Bronchial epithelial cell (primary cell): ENCODE results near the gene AGAP1. TPM values are rescaled to one million over a fixed set of nuclear protein-coding genes. Genes with fewer than 3 reads are reported as not detected.

Experiments
- DNase-seq: peaks from one replicate; pipeline ENCODE4 v3.0.0-alpha.2; 2010; ENCODE audit warnings: low read depth
- FAIRE-seq: peaks from 2 replicates; lab custom pipeline; 2011; peaks lifted over from hg19 to GRCh38; lab: Jason Lieb, UNC
- H3K27me3 ChIP-seq: 2 replicates; pipeline ENCODE4 v1.5.1; 2011; ENCODE audit warnings: low read length; ENCODE audit not compliant: control insufficient read depth, insufficient read depth
- H3K36me3 ChIP-seq: 2 replicates; pipeline ENCODE4 v1.5.1; 2011; ENCODE audit warnings: low read length; ENCODE audit not compliant: control insufficient read depth, insufficient read depth
- H3K4me3 ChIP-seq: 2 replicates; pipeline ENCODE4 v1.5.1; 2011; ENCODE audit warnings: mild to moderate bottlenecking, low read depth, low read length, control low read depth
- total RNA-seq: library from RNA; depleted of rRNA; stranded (reverse); fragments of >200 nt; gene quantifications from 2 replicates; pipeline ENCODE4 v1.2.1, GENCODE V29; 2014
- TF ChIP-seq, protein P1 (sequence below): IDR thresholded peaks from 2 replicates; pipeline ENCODE4 v1.5.1; 2011; ENCODE audit warnings: mild to moderate bottlenecking, moderate library complexity, low read length, control low read depth, inconsistent platforms; ENCODE audit not compliant: insufficient read depth, severe bottlenecking

The AGAP1 gene
- total RNA-seq, 1 donor from 2014 or later = 22.4 TPM

DNA sequence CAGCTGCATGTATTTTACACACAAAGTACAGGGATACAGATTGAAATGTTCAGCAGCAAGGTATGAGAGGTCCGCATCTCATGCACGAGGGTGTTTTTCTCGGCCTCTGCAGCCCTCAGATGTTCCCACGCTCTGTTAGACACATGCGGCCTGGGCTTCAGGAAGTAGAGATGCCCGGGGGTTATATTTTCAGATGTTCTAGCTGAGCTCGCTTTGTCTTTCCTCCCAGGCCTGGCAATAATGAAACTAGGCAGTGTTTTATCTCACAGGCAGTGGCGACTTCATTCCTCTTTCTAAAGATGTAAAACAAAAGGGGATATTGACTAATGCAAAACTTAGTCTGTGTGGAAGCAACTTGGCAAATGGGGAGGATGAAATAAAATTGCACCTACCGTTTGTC lies 483.6 kb downstream of the AGAP1 start:
- H3K4me3 ChIP-seq = no peak overlapping the region
- H3K27me3 ChIP-seq = no peaks in the 10 kb centered on the region
- DNase-seq = no peak
- TF ChIP-seq, protein P1, sequence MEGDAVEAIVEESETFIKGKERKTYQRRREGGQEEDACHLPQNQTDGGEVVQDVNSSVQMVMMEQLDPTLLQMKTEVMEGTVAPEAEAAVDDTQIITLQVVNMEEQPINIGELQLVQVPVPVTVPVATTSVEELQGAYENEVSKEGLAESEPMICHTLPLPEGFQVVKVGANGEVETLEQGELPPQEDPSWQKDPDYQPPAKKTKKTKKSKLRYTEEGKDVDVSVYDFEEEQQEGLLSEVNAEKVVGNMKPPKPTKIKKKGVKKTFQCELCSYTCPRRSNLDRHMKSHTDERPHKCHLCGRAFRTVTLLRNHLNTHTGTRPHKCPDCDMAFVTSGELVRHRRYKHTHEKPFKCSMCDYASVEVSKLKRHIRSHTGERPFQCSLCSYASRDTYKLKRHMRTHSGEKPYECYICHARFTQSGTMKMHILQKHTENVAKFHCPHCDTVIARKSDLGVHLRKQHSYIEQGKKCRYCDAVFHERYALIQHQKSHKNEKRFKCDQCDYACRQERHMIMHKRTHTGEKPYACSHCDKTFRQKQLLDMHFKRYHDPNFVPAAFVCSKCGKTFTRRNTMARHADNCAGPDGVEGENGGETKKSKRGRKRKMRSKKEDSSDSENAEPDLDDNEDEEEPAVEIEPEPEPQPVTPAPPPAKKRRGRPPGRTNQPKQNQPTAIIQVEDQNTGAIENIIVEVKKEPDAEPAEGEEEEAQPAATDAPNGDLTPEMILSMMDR = no peak
- FAIRE-seq = no peak
- peaks cover 1% of the 10 kb centered on the region for H3K36me3 ChIP-seq

DNA sequence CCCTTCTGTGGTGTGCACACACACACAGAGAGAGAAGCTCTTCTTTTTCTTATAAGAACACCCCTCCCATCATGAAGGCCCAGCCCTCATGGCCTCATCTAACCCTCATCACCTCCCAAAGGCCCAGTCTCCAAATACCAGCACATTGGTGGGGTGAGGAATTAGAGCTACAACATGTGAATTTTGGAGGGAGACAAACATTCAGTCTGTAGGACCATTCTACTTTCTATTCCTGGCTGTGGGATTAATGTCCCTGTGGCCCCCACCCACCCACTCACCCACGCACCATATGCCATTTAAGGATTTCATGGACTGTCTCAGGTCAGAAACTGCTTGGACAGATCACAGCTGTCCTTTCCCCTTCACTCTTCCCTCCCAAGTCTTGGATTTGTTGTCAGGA lies 484.2 kb downstream of the AGAP1 start:
- DNase-seq (no peak), FAIRE-seq (no peak)
- TF ChIP-seq, protein P1 = no peak
- Histone ChIP-seq H3K27me3 (no peaks in the 10 kb centered on the region), H3K36me3 (peaks cover 1% of the 10 kb centered on the region), H3K4me3 (no peak overlapping the region)

DNA sequence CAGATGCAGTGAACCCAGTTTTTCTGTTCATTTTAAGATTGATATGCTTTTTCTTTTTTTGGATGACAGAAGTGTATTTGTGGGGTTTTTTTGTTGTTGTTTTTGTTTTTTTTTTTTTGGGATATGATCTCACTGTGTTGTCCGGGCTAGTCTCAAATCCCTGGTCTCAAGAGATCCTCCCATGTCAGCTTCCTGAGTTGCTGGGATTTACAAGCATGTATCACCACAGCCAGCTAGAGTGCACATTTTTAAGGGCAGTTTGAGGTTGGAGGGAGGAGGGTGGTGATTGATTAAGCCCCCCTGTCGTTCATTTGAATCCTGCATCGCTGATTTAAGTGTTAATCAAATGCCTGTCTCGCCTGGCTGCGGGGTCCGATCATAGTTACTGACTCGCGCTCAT lies 485.2 kb downstream of the AGAP1 start:
- TF ChIP-seq, protein P1 = no peak
- DNase-seq (no peak), FAIRE-seq (no peak)
- no peaks in the 10 kb centered on the region for H3K27me3 ChIP-seq
- peaks cover 1% of the 10 kb centered on the region for H3K36me3 ChIP-seq
- no peak overlapping the region for H3K4me3 ChIP-seq

DNA sequence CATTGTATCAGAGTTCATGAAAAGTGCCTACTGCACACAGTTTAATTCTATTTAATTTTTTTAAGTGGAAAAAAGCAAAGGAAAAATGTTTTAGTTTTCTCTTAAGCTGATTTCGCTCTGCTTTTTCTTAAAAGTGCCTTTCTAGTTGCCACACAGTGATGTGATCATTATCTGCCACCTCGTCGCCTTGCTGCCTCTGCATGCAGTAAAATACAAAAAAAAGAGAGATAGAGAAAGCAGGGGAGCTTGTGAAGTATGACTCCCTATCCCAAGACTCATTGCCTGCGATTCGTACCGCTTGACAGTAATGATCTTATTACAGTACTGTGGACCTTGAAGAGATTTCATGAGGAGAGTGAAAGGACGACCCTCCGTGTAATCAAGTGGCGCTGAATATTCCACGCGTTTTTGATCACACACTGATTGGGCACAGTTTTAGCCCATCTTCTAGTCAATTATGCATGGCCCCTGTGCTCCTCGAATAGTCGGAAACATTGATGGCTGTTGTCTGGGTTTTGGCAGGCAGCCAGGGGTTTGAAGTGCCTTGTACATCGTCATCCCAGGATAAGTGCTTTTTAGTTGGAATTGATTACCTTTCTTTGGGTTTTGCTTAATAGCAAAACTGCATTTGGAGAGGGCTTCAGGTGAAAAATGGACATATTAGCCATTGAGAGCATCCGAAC lies 486.1 kb downstream of the AGAP1 start:
- H3K4me3 ChIP-seq = no peak overlapping the region
- no peaks in the 10 kb centered on the region for H3K27me3 ChIP-seq
- DNase-seq (no peak), FAIRE-seq (peak; percentile 40)
- peaks cover 1% of the 10 kb centered on the region for H3K36me3 ChIP-seq
- TF ChIP-seq, protein P1 = no peak

DNA sequence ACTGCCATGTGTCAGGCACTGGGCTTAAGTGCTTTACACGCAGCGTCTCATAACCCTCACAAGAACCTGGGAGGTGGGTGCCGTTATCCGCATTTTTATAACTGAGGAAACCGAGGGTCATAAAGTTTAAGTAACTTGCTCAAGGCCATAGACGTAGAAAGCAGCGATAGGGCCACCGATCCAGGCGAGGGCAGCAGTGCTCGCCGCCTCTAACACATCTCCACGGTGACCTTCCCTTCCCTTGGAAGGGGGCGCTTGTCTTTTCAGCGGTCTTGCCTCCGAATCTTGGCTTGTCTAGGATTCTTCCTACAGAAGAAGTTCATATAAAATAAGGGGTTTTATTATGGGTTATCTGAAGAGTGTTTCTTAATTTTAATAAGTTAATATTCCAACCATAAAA lies 487.8 kb downstream of the AGAP1 start:
- Histone ChIP-seq H3K36me3 (no peaks in the 10 kb centered on the region), H3K4me3 (no peak overlapping the region), H3K27me3 (no peaks in the 10 kb centered on the region)
- FAIRE-seq = no peak
- TF ChIP-seq, protein P1 = no peak
- DNase-seq = no peak

DNA sequence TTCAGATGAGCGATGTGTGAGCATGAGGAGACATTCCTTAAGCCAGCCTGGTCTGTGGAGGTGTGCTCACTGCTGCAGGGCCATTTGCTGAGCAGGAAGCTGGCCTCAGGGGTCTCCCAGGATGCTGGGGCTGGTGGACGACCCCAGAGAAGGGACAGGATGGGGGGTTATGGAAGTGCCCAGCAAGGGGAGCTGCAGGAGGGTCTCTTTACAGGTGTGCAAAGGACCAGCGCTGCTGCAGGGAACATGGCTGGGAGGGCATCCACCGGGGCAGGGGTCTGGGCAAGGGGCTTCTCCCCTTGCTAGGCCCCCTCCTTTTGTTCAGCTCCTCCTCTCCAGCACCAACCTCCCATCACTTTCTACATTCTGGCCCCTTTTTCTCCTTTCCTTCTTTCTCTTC lies 489.2 kb downstream of the AGAP1 start:
- Histone ChIP-seq H3K36me3 (no peaks in the 10 kb centered on the region), H3K27me3 (no peaks in the 10 kb centered on the region), H3K4me3 (no peak overlapping the region)
- TF ChIP-seq, protein P1 = no peak
- DNase-seq (no peak), FAIRE-seq (no peak)
